ENCODE measurements around the gene PIEZO1. TPM values are rescaled to one million over a fixed set of nuclear protein-coding genes. Genes with fewer than 3 reads are reported as not detected.

Gene PIEZO1
- total and polyA plus RNA-seq, 10 of the 15 experiments (the other 5 are each of a cell fraction or from before 2014, with no cell fraction given): 1.3 to 169 (median 33.4) TPM

DNA sequence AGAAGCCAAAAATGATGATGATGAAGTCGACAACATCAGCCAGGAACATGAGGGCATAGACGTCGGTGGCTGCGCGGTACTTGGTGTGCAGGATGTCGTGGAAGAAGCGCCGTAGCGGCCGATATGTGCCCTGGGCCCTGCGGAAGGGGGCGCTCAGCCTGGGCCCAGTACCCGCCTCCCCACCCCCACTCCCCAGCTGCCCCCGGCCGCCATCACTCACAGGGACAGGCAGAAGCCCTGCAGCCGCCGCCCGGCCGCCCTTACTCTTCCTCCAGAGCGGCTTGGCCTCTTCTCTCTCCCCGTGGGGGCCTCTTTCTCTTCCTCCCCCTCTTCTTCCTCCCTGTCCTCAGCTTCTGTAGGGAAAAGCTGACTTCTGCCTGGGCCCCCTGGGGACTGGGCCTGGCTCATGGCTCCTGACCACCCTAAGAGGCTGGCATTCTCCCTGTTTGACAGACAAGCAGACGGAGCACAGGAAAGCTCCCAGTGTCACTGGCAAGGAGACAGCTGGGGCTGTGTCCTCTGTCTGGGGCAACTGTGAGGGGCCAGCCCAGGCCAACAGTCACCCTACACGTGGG is 64.5 kb downstream of the PIEZO1 start:
- no peaks in the 10 kb centered on the region for H3K4me1 ChIP-seq (ENCODE audit: control insufficient read depth, insufficient read depth, low read length)
- no peak overlapping the region for H2AFZ ChIP-seq (ENCODE audit: control insufficient read depth, low read depth, low read length)
- no peak overlapping the region for H3K4me2 ChIP-seq (ENCODE audit: control insufficient read depth, insufficient read depth)
- H3K36me3 ChIP-seq (ENCODE audit: control insufficient read depth in 2 of 2, insufficient read depth in 2 of 2, low read length in 1 of 2): peaks cover 13 to 60% of the 10 kb centered on the region in 2 experiments
- no peaks in the 10 kb centered on the region for H3K27me3 ChIP-seq (replicated peaks in 1 of 2; ENCODE audit: control insufficient read depth in 2 of 2, insufficient read depth in 2 of 2, low read length in 1 of 2)
- no peak overlapping the region for H3K4me3 ChIP-seq
- no peaks in the 10 kb centered on the region for H4K20me1 ChIP-seq (ENCODE audit: control insufficient read depth, insufficient read depth)
- SMC1A ChIA-PET (ENCODE audit: uncharacterized antibody, unreplicated experiment): no interaction called here
- CTCF ChIA-PET: no interaction called here
- 92% methylated on average over 12 of the region's 23 CpGs for WGBS (ENCODE audit: insufficient coverage, insufficient replicate concordance, low lambda C conversion rate, missing lambda C conversion rate)
- DNase-seq (ENCODE audit: low read depth, low spot score) (no peak), FAIRE-seq (no peak), ATAC-seq (no peak)
- no TSS peak for BruUV-seq (replicated peaks)
- H3K27ac ChIP-seq (ENCODE audit: control insufficient read depth, insufficient read depth): no peak overlapping the region
- intact Hi-C loops (cut with micrococcal nuclease; ENCODE audit: unreplicated experiment): no loop called here
- no peaks in the 10 kb centered on the region for H3K79me2 ChIP-seq (ENCODE audit: control insufficient read depth, insufficient read depth, low read length)
- in situ Hi-C loops (cut with MboI): no loop called here
- TF ChIP-seq RELA (IDR thresholded peaks at IDR 0.05; ENCODE audit: borderline replicate concordance, partially characterized antibody): no peak
- TF ChIP-seq MEF2A (IDR thresholded peaks at IDR 0.05; ENCODE audit: insufficient read depth, low read depth, low read length): no peak
- no peak for TF ChIP-seq CBX3 (IDR thresholded peaks at IDR 0.05; ENCODE audit: borderline replicate concordance, low read depth)
- no peak for TF ChIP-seq MTA2 (IDR thresholded peaks at IDR 0.05; ENCODE audit: low read depth)
- TF ChIP-seq BCL11A (IDR thresholded peaks at IDR 0.05; ENCODE audit: low read depth, low read length): no peak
- TF ChIP-seq GABPA (IDR thresholded peaks at IDR 0.05; ENCODE audit: low read depth): no peak
- no peaks in the 10 kb centered on the region for H3K9me3 ChIP-seq (replicated peaks; ENCODE audit: control insufficient read depth, insufficient read depth, low read length)
- POLR2A ChIA-PET: interaction anchor here (0.6 kb wide), 1 partner anchor 790 kb away, joined by 4 read pairs; no protein-coding TSS in a partner anchor
- RAD21 ChIA-PET (ENCODE audit: unreplicated experiment): no interaction called here
- H3K9ac ChIP-seq (ENCODE audit: control insufficient read depth, insufficient read depth, low read length): no peak overlapping the region

DNA sequence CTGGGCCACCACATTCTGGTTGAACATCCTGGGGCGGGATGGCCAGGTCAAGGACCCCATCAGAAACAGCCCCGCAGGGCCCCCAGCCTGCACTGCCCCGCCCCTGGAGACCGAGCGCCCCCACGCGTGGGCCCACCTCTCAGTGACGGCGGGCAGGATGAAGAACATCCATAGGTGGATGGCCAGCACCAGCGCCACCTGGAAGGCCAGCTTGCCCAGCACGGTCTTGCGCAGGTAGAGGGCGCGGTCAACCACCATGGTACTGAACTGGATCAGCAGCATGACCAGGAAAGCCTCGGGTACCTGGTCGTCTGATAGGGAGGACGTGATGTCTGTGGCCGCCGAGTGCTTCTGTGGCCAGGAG is 65.1 kb downstream of the PIEZO1 start:
- BruUV-seq (replicated peaks): no TSS peak
- Histone ChIP-seq H3K4me3 (no peak overlapping the region), H3K27me3 (replicated peaks in 1 of 2; ENCODE audit: control insufficient read depth in 2 of 2, insufficient read depth in 2 of 2, low read length in 1 of 2) (no peaks in the 10 kb centered on the region), H3K9ac (ENCODE audit: control insufficient read depth, insufficient read depth, low read length) (no peak overlapping the region), H3K27ac (ENCODE audit: control insufficient read depth, insufficient read depth) (no peak overlapping the region), H2AFZ (ENCODE audit: control insufficient read depth, low read depth, low read length) (no peak overlapping the region), H4K20me1 (ENCODE audit: control insufficient read depth, insufficient read depth) (no peaks in the 10 kb centered on the region), H3K9me3 (replicated peaks; ENCODE audit: control insufficient read depth, insufficient read depth, low read length) (no peaks in the 10 kb centered on the region), H3K79me2 (ENCODE audit: control insufficient read depth, insufficient read depth, low read length) (no peaks in the 10 kb centered on the region), H3K36me3 (ENCODE audit: control insufficient read depth in 2 of 2, insufficient read depth in 2 of 2, low read length in 1 of 2) (peaks cover 13 to 58% of the 10 kb centered on the region in 2 experiments), H3K4me2 (ENCODE audit: control insufficient read depth, insufficient read depth) (no peak overlapping the region), H3K4me1 (ENCODE audit: control insufficient read depth, insufficient read depth, low read length) (no peaks in the 10 kb centered on the region)
- in situ Hi-C loops (cut with MboI): no loop called here
- ChIA-PET SMC1A (ENCODE audit: uncharacterized antibody, unreplicated experiment) (no interaction called here), POLR2A (no interaction called here), CTCF (no interaction called here), RAD21 (ENCODE audit: unreplicated experiment) (no interaction called here)
- 95% methylated on average over 19 of the region's 19 CpGs for WGBS (ENCODE audit: insufficient coverage, insufficient replicate concordance, low lambda C conversion rate, missing lambda C conversion rate)
- ATAC-seq (no peak), FAIRE-seq (no peak), DNase-seq (ENCODE audit: low read depth, low spot score) (no peak)
- intact Hi-C loops (cut with micrococcal nuclease; ENCODE audit: unreplicated experiment): no loop called here
- no peak for TF ChIP-seq POLR2AphosphoS2 (IDR thresholded peaks at IDR 0.05; ENCODE audit: low read depth, low read length)
- TF ChIP-seq CEBPB (IDR thresholded peaks at IDR 0.05; ENCODE audit: borderline replicate concordance in 1 of 2, low read depth in 2 of 2, low read length in 2 of 2): no peak
- TF ChIP-seq JUND (IDR thresholded peaks at IDR 0.05; ENCODE audit: low read depth, low read length): no peak
- TF ChIP-seq SMARCA5 (IDR thresholded peaks at IDR 0.05): no peak
- TF ChIP-seq BACH1 (IDR thresholded peaks at IDR 0.05; ENCODE audit: borderline replicate concordance): no peak
- TF ChIP-seq CBX5 (IDR thresholded peaks at IDR 0.05; ENCODE audit: low read depth): no peak
- TF ChIP-seq NR2C1 (IDR thresholded peaks at IDR 0.05): no peak
- TF ChIP-seq, protein P1, sequence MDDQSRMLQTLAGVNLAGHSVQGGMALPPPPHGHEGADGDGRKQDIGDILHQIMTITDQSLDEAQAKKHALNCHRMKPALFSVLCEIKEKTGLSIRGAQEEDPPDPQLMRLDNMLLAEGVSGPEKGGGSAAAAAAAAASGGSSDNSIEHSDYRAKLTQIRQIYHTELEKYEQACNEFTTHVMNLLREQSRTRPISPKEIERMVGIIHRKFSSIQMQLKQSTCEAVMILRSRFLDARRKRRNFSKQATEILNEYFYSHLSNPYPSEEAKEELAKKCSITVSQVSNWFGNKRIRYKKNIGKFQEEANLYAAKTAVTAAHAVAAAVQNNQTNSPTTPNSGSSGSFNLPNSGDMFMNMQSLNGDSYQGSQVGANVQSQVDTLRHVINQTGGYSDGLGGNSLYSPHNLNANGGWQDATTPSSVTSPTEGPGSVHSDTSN (IDR thresholded peaks at IDR 0.05; ENCODE audit: insufficient replicate concordance, low read depth, low read length): no peak
- TF ChIP-seq, protein P2, sequence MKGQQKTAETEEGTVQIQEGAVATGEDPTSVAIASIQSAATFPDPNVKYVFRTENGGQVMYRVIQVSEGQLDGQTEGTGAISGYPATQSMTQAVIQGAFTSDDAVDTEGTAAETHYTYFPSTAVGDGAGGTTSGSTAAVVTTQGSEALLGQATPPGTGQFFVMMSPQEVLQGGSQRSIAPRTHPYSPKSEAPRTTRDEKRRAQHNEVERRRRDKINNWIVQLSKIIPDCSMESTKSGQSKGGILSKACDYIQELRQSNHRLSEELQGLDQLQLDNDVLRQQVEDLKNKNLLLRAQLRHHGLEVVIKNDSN (IDR thresholded peaks at IDR 0.05; ENCODE audit: borderline replicate concordance, extremely low read length, insufficient read depth, low read depth, low read length): no peak
- TF ChIP-seq MEF2B (IDR thresholded peaks at IDR 0.05; ENCODE audit: partially characterized antibody, poor library complexity, severe bottlenecking): no peak

Data from GM12878 (cell line).